ENCODE results near the gene SYT12. TPM values are rescaled to one million over a fixed set of nuclear protein-coding genes. Genes with fewer than 3 reads are reported as not detected.

Gene SYT12
- total RNA-seq, 4 donors from 2014 or later, result 0.08 to 1.7 (median 0.41) TPM

- no peak for DNase-seq (ENCODE audit: low spot score in 2 of 2)
- WGBS, 2 donors, result 88 to 96% methylated on average over 7 of the region's 7 CpGs
- intact Hi-C loops (cut with DNase I; ENCODE audit: low total_unique reads), result no loop called here
- no peak for TF ChIP-seq CTCF (IDR thresholded peaks at IDR 0.05)
- no peak for TF ChIP-seq POLR2A (IDR thresholded peaks at IDR 0.05)
- H3K4me3 ChIP-seq (ENCODE audit: low read depth, poor library complexity, severe bottlenecking), result no peak overlapping the region
Observed at GRCh38 chr11:67014343-67014742, 8.6 kb upstream of the SYT12 start.

GRCh38 chr11:67015048-67015447 lies 7.9 kb upstream of the SYT12 start:
- no peak overlapping the region for H3K4me3 ChIP-seq (ENCODE audit: low read depth, poor library complexity, severe bottlenecking)
- TF ChIP-seq POLR2A (IDR thresholded peaks at IDR 0.05) (no peak), CTCF (IDR thresholded peaks at IDR 0.05) (no peak)
- 89 to 92% methylated on average over 8 of the region's 8 CpGs for WGBS, 2 donors
- no peak for DNase-seq (ENCODE audit: low spot score in 2 of 2)
- intact Hi-C loops (cut with DNase I; ENCODE audit: low total_unique reads), result no loop called here

GRCh38 chr11:67016550-67016949 lies 6.4 kb upstream of the SYT12 start:
- intact Hi-C loops (cut with DNase I; ENCODE audit: low total_unique reads), result no loop called here
- 84 to 85% methylated on average over 5 of the region's 5 CpGs for WGBS, 2 donors
- no peak for DNase-seq (ENCODE audit: low spot score in 2 of 2)
- no peak overlapping the region for H3K4me3 ChIP-seq (ENCODE audit: low read depth, poor library complexity, severe bottlenecking)
- TF ChIP-seq CTCF (IDR thresholded peaks at IDR 0.05), result no peak
- no peak for TF ChIP-seq POLR2A (IDR thresholded peaks at IDR 0.05)

- DNase-seq (ENCODE audit: low spot score in 2 of 2), result no peak
- WGBS, 2 donors, result 95 to 96% methylated on average over 6 of the region's 6 CpGs
- TF ChIP-seq CTCF (IDR thresholded peaks at IDR 0.05) (no peak), POLR2A (IDR thresholded peaks at IDR 0.05) (no peak)
- H3K4me3 ChIP-seq (ENCODE audit: low read depth, poor library complexity, severe bottlenecking), result no peak overlapping the region
- intact Hi-C loops (cut with DNase I; ENCODE audit: low total_unique reads), result no loop called here
Observed at GRCh38 chr11:67020949-67021348, 2.0 kb upstream of the SYT12 start.

- no peak overlapping the region for H3K4me3 ChIP-seq (ENCODE audit: low read depth, poor library complexity, severe bottlenecking)
- TF ChIP-seq CTCF (IDR thresholded peaks at IDR 0.05), result no peak
- no peak for TF ChIP-seq POLR2A (IDR thresholded peaks at IDR 0.05)
- 14 to 18% methylated on average over 20 of the region's 20 CpGs for WGBS, 2 donors
- DNase-seq (ENCODE audit: low spot score in 2 of 2), result peak in 1 of 2 donors; percentile 88
- intact Hi-C loops (cut with DNase I; ENCODE audit: low total_unique reads), result no loop called here
Observed at GRCh38 chr11:67022341-67022933, 497 bp upstream of the SYT12 start.

- 49 to 61% methylated on average over 4 to 6 of the region's 6 CpGs for WGBS, 2 donors
- no peak overlapping the region for H3K4me3 ChIP-seq (ENCODE audit: low read depth, poor library complexity, severe bottlenecking)
- DNase-seq (ENCODE audit: low spot score in 2 of 2), result no peak
- intact Hi-C loops (cut with DNase I; ENCODE audit: low total_unique reads), result no loop called here
- no peak for TF ChIP-seq CTCF (IDR thresholded peaks at IDR 0.05)
- TF ChIP-seq POLR2A (IDR thresholded peaks at IDR 0.05), result no peak
Observed at GRCh38 chr11:67023957-67024353, 1.0 kb downstream of the SYT12 start.
